GM20000 (cell line): ENCODE results near the gene SLC7A14.

Experiments used
- DNase-seq: peaks from one replicate; pipeline ENCODE4 v3.0.0; 2012; ENCODE audit warnings: low spot score
- CTCF ChIP-seq: IDR thresholded peaks from 2 replicates; pipeline ENCODE4 v1.5.1; 2012; ENCODE audit warnings: mild to moderate bottlenecking, control low read depth; ENCODE audit errors: extremely low read depth, missing control alignments

Gene SLC7A14

GRCh38 chr3:170585937-170586310 is at the start of gene SLC7A14:
TSS of gene SLC7A14 (minus strand) at chr3:170586075. CDS start at chr3:170526936, 59,139 bp downstream.
- no peak for DNase-seq

GRCh38 chr3:170635385-170635735 is 49.5 kb upstream of the SLC7A14 start:
- no peak for DNase-seq
- TF ChIP-seq CTCF, result no peak

More at GRCh38 chr3:170585937-170586310, at the start of gene SLC7A14:
- no peak for TF ChIP-seq CTCF

- TF ChIP-seq CTCF, result no peak
- DNase-seq, result peak; percentile 29
Observed at GRCh38 chr3:170634663-170635384, 48.9 kb upstream of the SLC7A14 start.

GRCh38 chr3:170633573-170633972 is 47.7 kb upstream of the SLC7A14 start:
- no peak for TF ChIP-seq CTCF
- DNase-seq, result no peak

GRCh38 chr3:170632780-170633179 is 46.9 kb upstream of the SLC7A14 start:
- DNase-seq, result peak; percentile 68
- no peak for TF ChIP-seq CTCF

- TF ChIP-seq CTCF, result no peak
- no peak for DNase-seq
Observed at GRCh38 chr3:170631755-170632488, 46.0 kb upstream of the SLC7A14 start.

GRCh38 chr3:170623524-170623923 is 37.6 kb upstream of the SLC7A14 start:
- no peak for DNase-seq

More at GRCh38 chr3:170623524-170623923, 37.6 kb upstream of the SLC7A14 start:
- TF ChIP-seq CTCF, result no peak
